GM23338 (cell line): Measurements from ENCODE around the gene C1QBP. TPM values are rescaled to one million over a fixed set of nuclear protein-coding genes. Genes with fewer than 3 reads are reported as not detected.

ENCODE experiments used
- ATAC-seq: fragments of 200-7000 bp; cut with Tn5 transposase; 3 replicates; pipeline ENCODE4 v1.9.1; 2020
- DNase-seq: peaks from one replicate; pipeline ENCODE4 v3.0.0-alpha.2; 2015; ENCODE audit warnings: low spot score
- H2AFZ ChIP-seq: fragments of 200-600 bp; sonication (generic); 2 replicates; pipeline ENCODE4 v1.8.0; 2016; ENCODE audit warnings: antibody characterized with exemption, mild to moderate bottlenecking, moderate library complexity
- H3F3A ChIP-seq: fragments of 200-600 bp; sonication (generic); replicated peaks from 2 replicates; pipeline ENCODE4 v1.8.0; 2017; ENCODE audit warnings: antibody characterized with exemption, mixed run types, low read depth
- H3K27ac ChIP-seq: fragments of 200-600 bp; sonication (generic); 2 replicates; pipeline ENCODE4 v1.6.1; 2016; ENCODE audit warnings: low read depth
- H3K27me3 ChIP-seq: fragments of 200-600 bp; sonication (generic); 2 replicates; pipeline ENCODE4 v1.8.0; 2016; ENCODE audit warnings: mild to moderate bottlenecking, mixed run types, moderate library complexity; ENCODE audit not compliant: insufficient read depth
- H3K36me3 ChIP-seq: fragments of 200-600 bp; sonication (generic); 2 replicates; pipeline ENCODE4 v1.8.0; 2016; ENCODE audit warnings: mild to moderate bottlenecking; ENCODE audit not compliant: insufficient read depth
- H3K4me1 ChIP-seq: fragments of 200-600 bp; sonication (generic); 2 replicates; pipeline ENCODE4 v1.8.0; 2016; ENCODE audit warnings: mild to moderate bottlenecking, moderate library complexity; ENCODE audit not compliant: insufficient read depth
- H3K4me2 ChIP-seq: fragments of 200-600 bp; sonication (generic); 2 replicates; pipeline ENCODE4 v1.7.1; 2017; ENCODE audit warnings: mixed run types
- H3K4me3 ChIP-seq: fragments of 200-600 bp; sonication (generic); 2 replicates; pipeline ENCODE4 v1.6.1; 2016; ENCODE audit warnings: mixed run types
- H3K79me2 ChIP-seq: fragments of 200-600 bp; sonication (generic); replicated peaks from 2 replicates; pipeline ENCODE4 v1.8.0; 2017; ENCODE audit warnings: mild to moderate bottlenecking; ENCODE audit not compliant: insufficient read depth
- H3K9me2 ChIP-seq: fragments of 200-600 bp; sonication (generic); 2 replicates; pipeline ENCODE4 v1.8.0; 2017; ENCODE audit not compliant: insufficient read depth
- H4K20me1 ChIP-seq: fragments of 200-600 bp; sonication (generic); replicated peaks from 2 replicates; pipeline ENCODE4 v1.8.0; 2017; ENCODE audit warnings: mild to moderate bottlenecking; ENCODE audit not compliant: insufficient read depth
- H3K27ac Mint-ChIP-seq: 2 replicates; pipeline ENCODE4 v1.8.0; 2020; ENCODE audit warnings: inconsistent platforms, mild to moderate bottlenecking, moderate library complexity, mixed read lengths
- H3K27me3 Mint-ChIP-seq: 3 replicates; pipeline ENCODE4 v1.8.0; 2022; ENCODE audit warnings: low read depth, mild to moderate bottlenecking, moderate library complexity, mixed read lengths, inconsistent platforms; ENCODE audit not compliant: insufficient read depth, poor library complexity
- H3K36me3 Mint-ChIP-seq: 3 replicates; pipeline ENCODE4 v1.8.0; 2021; ENCODE audit warnings: low read depth, mild to moderate bottlenecking, inconsistent platforms, moderate library complexity, mixed read lengths
- H3K4me1 Mint-ChIP-seq: 3 replicates; pipeline ENCODE4 v1.8.0; 2020; ENCODE audit warnings: mild to moderate bottlenecking, inconsistent platforms, mixed read lengths
- H3K4me3 Mint-ChIP-seq: 3 replicates; pipeline ENCODE4 v1.8.0; 2021; ENCODE audit warnings: moderate library complexity, mild to moderate bottlenecking, inconsistent platforms, mixed read lengths
- H3K9me3 Mint-ChIP-seq: 3 replicates; pipeline ENCODE4 v1.8.0; 2020; ENCODE audit warnings: moderate library complexity, mild to moderate bottlenecking, inconsistent platforms, mixed read lengths
- CREB1 ChIP-seq: fragments of 250-450 bp; sonication (Bioruptor Pico); IDR thresholded peaks from 2 replicates; pipeline ENCODE4 v1.5.0; 2020; ENCODE audit warnings: low read depth, mild to moderate bottlenecking, moderate library complexity
- EZH2 ChIP-seq: fragments of 200-600 bp; sonication (generic); IDR thresholded peaks from one replicate; pipeline ENCODE4 v1.8.0; 2017; ENCODE audit warnings: antibody characterized with exemption, mild to moderate bottlenecking, low read depth; ENCODE audit not compliant: unreplicated experiment
- EZH2phosphoT487 ChIP-seq: fragments of 200-600 bp; sonication (generic); IDR thresholded peaks from one replicate; pipeline ENCODE4 v1.8.1; 2018; ENCODE audit warnings: antibody characterized with exemption; ENCODE audit not compliant: unreplicated experiment
- JUNB ChIP-seq: IDR thresholded peaks from one replicate; pipeline ENCODE4 v1.6.1; 2016; ENCODE audit warnings: antibody characterized with exemption; ENCODE audit not compliant: unreplicated experiment
- NANOG ChIP-seq: IDR thresholded peaks from 2 replicates; pipeline ENCODE4 v1.6.1; 2016; ENCODE audit warnings: antibody characterized with exemption, borderline replicate concordance
- POLR2AphosphoS5 ChIP-seq: IDR thresholded peaks from 2 replicates; pipeline ENCODE4 v1.6.1; 2016; ENCODE audit warnings: antibody characterized with exemption, low read depth
- STAT1 ChIP-seq: IDR thresholded peaks from one replicate; pipeline ENCODE4 v1.6.1; 2016; ENCODE audit warnings: antibody characterized with exemption; ENCODE audit not compliant: unreplicated experiment
- ZNF114 ChIP-seq: fragments of 250-450 bp; sonication (Bioruptor Pico); IDR thresholded peaks from 2 replicates; pipeline ENCODE4 v1.5.0; 2020; ENCODE audit warnings: mild to moderate bottlenecking, moderate library complexity
- ZNF331 ChIP-seq: fragments of 250-450 bp; sonication (Bioruptor Pico); IDR thresholded peaks from 2 replicates; pipeline ENCODE4 v1.5.0; 2020; ENCODE audit warnings: low read depth, mild to moderate bottlenecking, moderate library complexity
- polyA plus RNA-seq: library from polyadenylated mRNA; unstranded; fragments of >200 nt; fragmentation: Nextera tagmentation; extraction: Ambion mirVana; gene quantifications from 2 replicates; pipeline ENCODE4 v1.2.1, GENCODE V29; 2016
- total RNA-seq: library from RNA; depleted of rRNA; stranded (reverse); fragments of >200 nt; shearing (Covaris generic); gene quantifications from 2 replicates; pipeline ENCODE4 v1.2.3, GENCODE V29; 2014
- TF ChIP-seq, protein P1 (sequence below): fragments of 250-450 bp; sonication (Bioruptor Pico); IDR thresholded peaks from 2 replicates; pipeline ENCODE4 v1.5.0; 2020; ENCODE audit warnings: mild to moderate bottlenecking, moderate library complexity

The C1QBP gene
- total and polyA plus RNA-seq, 2 experiments from 2014 or later: 478 to 704 TPM

DNA sequence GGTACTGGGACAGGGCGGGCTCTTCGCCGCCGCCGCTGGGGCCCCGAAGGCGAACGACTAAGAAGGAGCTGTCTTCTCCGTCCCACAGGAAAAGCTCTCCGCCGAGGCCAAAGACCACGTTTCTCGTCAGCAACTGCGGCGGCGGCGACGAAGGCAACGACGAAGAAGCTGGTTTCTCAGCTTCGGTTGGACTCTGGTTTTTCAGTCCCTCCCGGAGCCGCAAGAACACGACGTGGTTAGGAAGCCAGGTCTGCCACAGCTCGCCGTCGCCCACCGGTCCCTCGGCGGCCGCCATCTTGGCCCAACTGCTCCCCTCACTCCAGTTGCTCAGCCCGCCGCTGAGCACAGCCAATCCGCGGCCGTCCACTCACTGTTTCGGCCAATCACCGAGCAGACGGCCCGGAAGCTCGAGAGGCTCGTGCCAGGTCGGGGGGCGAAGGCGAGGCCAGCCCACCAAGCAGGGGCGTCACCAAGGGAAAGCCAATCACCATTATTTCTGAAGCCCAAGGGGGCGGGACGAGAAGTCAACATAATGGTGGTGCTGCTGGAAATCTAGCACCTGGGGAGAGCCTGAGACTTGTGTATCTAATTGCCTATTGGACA lies 19.5 kb downstream of the C1QBP start, which contains the start of gene NUP88:
NUP88 (minus strand) TSS at position 307 of the 603 bp plus-strand sequence; CDS start at position 295, 12 bp downstream.
- Histone ChIP-seq H3K4me3 (peak within 1 kb of the TSS; percentile 94), H3K9me2 (no peaks in the 10 kb centered on the region), H3K27ac (peak within 1 kb of the TSS; percentile 89), H3K27me3 (no peaks in the 10 kb centered on the region), H2AFZ (peak within 1 kb of the TSS; percentile 86; the same call in 1 of the 2 replicates), H3F3A (no peaks in the 10 kb centered on the region), H3K4me2 (peak within 1 kb of the TSS; percentile 100), H3K4me1 (peaks cover 8% of the 10 kb centered on the region), H3K36me3 (peaks cover 51% of the 10 kb centered on the region), H4K20me1 (peaks cover 24% of the 10 kb centered on the region), H3K79me2 (peaks cover 86% of the 10 kb centered on the region)
- ATAC-seq (peak; percentile 98), DNase-seq (peak; percentile 99)
- Mint-ChIP-seq H3K36me3 (peaks cover 66% of the 10 kb centered on the region), H3K4me1 (peaks cover 6% of the 10 kb centered on the region), H3K9me3 (no peaks in the 10 kb centered on the region), H3K27me3 (peaks cover 10% of the 10 kb centered on the region), H3K4me3 (peak within 1 kb of the TSS; percentile 98), H3K27ac (peak within 1 kb of the TSS; percentile 99)
- TF ChIP-seq POLR2AphosphoS5: peak; percentile 91
- no peak for TF ChIP-seq NANOG

DNA sequence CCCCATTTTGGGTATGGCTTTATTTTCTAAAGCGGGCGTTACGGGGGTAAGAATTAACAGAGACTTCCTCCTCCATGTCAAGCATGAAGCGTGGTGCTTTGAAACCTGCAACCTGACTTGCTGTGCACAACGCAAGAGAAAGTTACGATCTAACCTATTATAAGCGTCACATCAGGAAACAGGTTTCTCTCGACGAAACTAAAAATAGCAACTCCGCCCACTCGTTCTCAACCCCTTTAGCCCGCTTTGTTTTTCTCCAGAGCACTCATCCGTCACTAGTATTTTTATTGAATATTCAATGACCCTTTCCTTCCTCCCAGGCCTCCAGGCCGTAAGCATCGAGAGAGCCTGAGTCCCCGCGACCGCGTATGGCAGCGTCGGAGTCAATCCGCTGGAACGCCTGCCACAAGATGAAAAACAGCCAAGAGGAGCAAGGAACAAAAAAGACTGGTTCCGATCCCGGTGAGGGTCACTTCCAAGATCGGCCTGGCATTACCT lies 20.0 kb downstream of the C1QBP start:
- TF ChIP-seq STAT1 (no peak), POLR2AphosphoS5 (no peak), NANOG (no peak), EZH2phosphoT487 (no peak), JUNB (no peak), EZH2 (no peak), ZNF331 (no peak), ZNF114 (CRISPR knock-in tag) (no peak), CREB1 (no peak)
- TF ChIP-seq, protein P1, sequence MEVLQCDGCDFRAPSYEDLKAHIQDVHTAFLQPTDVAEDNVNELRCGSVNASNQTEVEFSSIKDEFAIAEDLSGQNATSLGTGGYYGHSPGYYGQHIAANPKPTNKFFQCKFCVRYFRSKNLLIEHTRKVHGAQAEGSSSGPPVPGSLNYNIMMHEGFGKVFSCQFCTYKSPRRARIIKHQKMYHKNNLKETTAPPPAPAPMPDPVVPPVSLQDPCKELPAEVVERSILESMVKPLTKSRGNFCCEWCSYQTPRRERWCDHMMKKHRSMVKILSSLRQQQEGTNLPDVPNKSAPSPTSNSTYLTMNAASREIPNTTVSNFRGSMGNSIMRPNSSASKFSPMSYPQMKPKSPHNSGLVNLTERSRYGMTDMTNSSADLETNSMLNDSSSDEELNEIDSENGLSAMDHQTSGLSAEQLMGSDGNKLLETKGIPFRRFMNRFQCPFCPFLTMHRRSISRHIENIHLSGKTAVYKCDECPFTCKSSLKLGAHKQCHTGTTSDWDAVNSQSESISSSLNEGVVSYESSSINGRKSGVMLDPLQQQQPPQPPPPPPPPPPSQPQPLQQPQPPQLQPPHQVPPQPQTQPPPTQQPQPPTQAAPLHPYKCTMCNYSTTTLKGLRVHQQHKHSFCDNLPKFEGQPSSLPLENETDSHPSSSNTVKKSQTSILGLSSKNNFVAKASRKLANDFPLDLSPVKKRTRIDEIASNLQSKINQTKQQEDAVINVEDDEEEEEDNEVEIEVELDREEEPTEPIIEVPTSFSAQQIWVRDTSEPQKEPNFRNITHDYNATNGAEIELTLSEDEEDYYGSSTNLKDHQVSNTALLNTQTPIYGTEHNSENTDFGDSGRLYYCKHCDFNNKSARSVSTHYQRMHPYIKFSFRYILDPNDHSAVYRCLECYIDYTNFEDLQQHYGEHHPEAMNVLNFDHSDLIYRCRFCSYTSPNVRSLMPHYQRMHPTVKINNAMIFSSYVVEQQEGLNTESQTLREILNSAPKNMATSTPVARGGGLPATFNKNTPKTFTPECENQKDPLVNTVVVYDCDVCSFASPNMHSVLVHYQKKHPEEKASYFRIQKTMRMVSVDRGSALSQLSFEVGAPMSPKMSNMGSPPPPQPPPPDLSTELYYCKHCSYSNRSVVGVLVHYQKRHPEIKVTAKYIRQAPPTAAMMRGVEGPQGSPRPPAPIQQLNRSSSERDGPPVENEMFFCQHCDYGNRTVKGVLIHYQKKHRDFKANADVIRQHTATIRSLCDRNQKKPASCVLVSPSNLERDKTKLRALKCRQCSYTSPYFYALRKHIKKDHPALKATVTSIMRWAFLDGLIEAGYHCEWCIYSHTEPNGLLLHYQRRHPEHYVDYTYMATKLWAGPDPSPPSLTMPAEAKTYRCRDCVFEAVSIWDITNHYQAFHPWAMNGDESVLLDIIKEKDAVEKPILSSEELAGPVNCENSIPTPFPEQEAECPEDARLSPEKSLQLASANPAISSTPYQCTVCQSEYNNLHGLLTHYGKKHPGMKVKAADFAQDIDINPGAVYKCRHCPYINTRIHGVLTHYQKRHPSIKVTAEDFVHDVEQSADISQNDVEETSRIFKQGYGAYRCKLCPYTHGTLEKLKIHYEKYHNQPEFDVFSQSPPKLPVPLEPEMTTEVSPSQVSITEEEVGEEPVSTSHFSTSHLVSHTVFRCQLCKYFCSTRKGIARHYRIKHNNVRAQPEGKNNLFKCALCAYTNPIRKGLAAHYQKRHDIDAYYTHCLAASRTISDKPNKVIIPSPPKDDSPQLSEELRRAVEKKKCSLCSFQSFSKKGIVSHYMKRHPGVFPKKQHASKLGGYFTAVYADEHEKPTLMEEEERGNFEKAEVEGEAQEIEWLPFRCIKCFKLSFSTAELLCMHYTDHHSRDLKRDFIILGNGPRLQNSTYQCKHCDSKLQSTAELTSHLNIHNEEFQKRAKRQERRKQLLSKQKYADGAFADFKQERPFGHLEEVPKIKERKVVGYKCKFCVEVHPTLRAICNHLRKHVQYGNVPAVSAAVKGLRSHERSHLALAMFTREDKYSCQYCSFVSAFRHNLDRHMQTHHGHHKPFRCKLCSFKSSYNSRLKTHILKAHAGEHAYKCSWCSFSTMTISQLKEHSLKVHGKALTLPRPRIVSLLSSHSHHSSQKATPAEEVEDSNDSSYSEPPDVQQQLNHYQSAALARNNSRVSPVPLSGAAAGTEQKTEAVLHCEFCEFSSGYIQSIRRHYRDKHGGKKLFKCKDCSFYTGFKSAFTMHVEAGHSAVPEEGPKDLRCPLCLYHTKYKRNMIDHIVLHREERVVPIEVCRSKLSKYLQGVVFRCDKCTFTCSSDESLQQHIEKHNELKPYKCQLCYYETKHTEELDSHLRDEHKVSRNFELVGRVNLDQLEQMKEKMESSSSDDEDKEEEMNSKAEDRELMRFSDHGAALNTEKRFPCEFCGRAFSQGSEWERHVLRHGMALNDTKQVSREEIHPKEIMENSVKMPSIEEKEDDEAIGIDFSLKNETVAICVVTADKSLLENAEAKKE: no peak
- Histone ChIP-seq H3F3A (no peaks in the 10 kb centered on the region), H3K36me3 (peaks cover 51% of the 10 kb centered on the region), H3K9me2 (no peaks in the 10 kb centered on the region), H3K27ac (peak overlapping the region; percentile 89), H3K4me3 (peak overlapping the region; percentile 94), H3K4me2 (peak overlapping the region; percentile 81), H2AFZ (peak overlapping the region; percentile 34; the same call in 1 of the 2 replicates), H3K27me3 (no peaks in the 10 kb centered on the region), H3K79me2 (peaks cover 87% of the 10 kb centered on the region), H3K4me1 (peaks cover 8% of the 10 kb centered on the region), H4K20me1 (peaks cover 24% of the 10 kb centered on the region)
- H3K4me3 Mint-ChIP-seq: peak overlapping the region; percentile 98
- peak overlapping the region; percentile 99 for H3K27ac Mint-ChIP-seq
- H3K36me3 Mint-ChIP-seq: peaks cover 64% of the 10 kb centered on the region
- peaks cover 6% of the 10 kb centered on the region for H3K4me1 Mint-ChIP-seq
- peak; percentile 58 for DNase-seq
- peaks cover 10% of the 10 kb centered on the region for H3K27me3 Mint-ChIP-seq
- no peaks in the 10 kb centered on the region for H3K9me3 Mint-ChIP-seq
- peak; percentile 8 for ATAC-seq
